HFFc6 (cell line): ENCODE results near the gene RAB40C. TPM values are rescaled to one million over a fixed set of nuclear protein-coding genes. Genes with fewer than 3 reads are reported as not detected.

Experiments used
- DNase-seq: peaks from one replicate; pipeline ENCODE4 v3.0.0-alpha.2; 2018
- H3K27ac Mint-ChIP-seq: 2 replicates; pipeline ENCODE4 v1.8.0; 2020; ENCODE audit warnings: mild to moderate bottlenecking, mixed read lengths
- H3K27me3 Mint-ChIP-seq: 2 replicates; pipeline ENCODE4 v1.8.0; 2021; ENCODE audit warnings: mild to moderate bottlenecking, moderate library complexity, mixed read lengths; ENCODE audit not compliant: insufficient read depth
- H3K36me3 Mint-ChIP-seq: 2 replicates; pipeline ENCODE4 v1.8.0; 2021; ENCODE audit warnings: low read depth, mixed read lengths
- H3K4me1 Mint-ChIP-seq: 2 replicates; pipeline ENCODE4 v1.8.0; 2020; ENCODE audit warnings: low read depth, mixed read lengths
- H3K4me3 Mint-ChIP-seq: 2 replicates; pipeline ENCODE4 v1.8.0; 2020; ENCODE audit warnings: mild to moderate bottlenecking, moderate library complexity, mixed read lengths
- H3K9me3 Mint-ChIP-seq: 2 replicates; pipeline ENCODE4 v1.8.0; 2020; ENCODE audit warnings: mild to moderate bottlenecking, mixed read lengths
- total RNA-seq, 6 experiments: library from RNA; stranded (reverse); fragmentation: NEBNext Ultra II Directional; extraction: Animal tissue kit (Norgen Biotek cat#: 25700); gene quantifications; 2 replicates in 1 of 6; 3 replicates in 5 of 6; pipeline ENCODE4 v1.2.3, GENCODE V29; 2021
- TF ChIP-seq, protein P1 (sequence below): fragments of 200-600 bp; sonication (generic); IDR thresholded peaks from 2 replicates; pipeline ENCODE4 v1.5.0; 2021; ENCODE audit warnings: antibody characterized with exemption, mild to moderate bottlenecking

RAB40C gene
- total RNA-seq, 6 experiments from 2014 or later = 11.3 to 14.8 (median 12.2) TPM

DNA sequence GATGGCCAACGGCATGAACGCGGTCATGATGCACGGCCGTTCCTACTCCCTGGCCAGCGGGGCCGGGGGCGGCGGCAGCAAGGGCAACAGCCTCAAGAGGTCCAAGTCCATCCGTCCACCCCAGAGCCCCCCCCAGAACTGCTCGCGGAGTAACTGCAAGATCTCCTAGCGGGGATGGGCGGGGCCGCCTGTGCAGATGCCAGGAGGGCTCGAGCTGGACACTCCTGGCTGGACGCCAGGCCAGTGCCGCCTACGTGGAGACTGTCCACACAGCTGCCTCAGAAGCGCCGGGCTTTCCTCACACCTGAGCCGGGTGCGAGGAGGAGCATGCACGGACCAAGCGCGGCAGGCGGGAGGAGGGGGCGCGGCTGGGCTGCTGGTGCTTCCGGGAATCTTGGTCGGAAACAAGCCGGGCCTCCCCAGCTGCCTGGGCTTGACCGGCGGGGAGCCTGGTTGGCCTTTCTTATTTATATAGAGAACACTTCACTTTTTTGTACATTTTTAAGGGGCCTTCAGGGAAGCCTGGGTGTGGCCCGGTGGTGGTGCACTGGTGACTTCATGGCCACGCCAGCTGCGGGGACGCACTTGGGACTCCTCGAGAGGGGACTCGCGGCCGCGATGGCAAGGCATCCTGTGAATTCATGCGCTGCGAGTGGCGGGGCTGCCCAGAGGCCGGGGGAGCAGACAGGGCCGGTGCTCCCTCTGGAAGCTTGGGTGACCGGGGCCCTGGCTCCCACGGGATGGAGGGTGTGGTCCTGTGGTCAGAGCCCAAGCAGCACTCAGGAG lies 37.8 kb downstream of the RAB40C start:
- DNase-seq = no peak
- Mint-ChIP-seq H3K4me3 (no peak overlapping the region), H3K27ac (peak overlapping the region; percentile 99)

DNA sequence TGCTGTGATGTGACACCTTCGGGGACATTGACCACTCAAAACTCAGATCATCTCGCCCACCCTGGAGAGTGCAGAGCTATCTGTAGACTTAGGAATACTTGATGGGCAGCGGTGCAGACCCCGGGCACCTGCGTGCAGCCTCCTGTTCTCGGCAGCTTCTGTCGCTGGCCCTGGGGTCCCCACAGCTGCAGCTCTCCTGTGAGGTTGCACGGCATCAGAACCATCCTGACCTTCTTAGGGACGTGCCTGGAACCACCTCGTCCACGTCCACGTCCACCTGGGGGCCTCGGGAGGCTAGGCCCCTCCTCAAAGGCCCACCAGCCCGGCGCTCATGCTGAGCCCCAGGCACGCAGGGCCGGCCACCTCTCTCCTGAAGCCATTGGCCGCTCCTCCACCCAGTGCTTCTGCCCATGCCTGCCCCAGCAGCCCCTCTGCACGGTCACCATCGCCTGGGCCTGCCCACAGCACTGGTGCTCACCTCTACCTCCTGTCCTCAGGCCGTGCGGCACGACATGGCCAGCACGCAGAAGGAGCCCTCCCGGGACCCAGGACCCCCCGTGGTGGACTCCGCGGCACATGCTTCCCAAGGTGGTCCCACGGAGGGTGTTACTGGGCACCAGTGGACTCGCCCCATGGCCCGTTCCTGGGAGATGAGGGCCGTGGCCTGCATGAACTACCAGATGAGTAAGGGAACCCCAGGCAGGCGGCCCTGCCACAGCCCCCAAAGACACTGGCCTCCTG lies 38.6 kb downstream of the RAB40C start:
- Mint-ChIP-seq H3K4me1 (peaks cover 23% of the 10 kb centered on the region), H3K27ac (no peak overlapping the region), H3K36me3 (peaks cover 6% of the 10 kb centered on the region; the same call in 1 of the 2 replicates), H3K4me3 (no peak overlapping the region), H3K9me3 (no peaks in the 10 kb centered on the region), H3K27me3 (no peaks in the 10 kb centered on the region; the same call in none of the 2 replicates)
- TF ChIP-seq, protein P1, sequence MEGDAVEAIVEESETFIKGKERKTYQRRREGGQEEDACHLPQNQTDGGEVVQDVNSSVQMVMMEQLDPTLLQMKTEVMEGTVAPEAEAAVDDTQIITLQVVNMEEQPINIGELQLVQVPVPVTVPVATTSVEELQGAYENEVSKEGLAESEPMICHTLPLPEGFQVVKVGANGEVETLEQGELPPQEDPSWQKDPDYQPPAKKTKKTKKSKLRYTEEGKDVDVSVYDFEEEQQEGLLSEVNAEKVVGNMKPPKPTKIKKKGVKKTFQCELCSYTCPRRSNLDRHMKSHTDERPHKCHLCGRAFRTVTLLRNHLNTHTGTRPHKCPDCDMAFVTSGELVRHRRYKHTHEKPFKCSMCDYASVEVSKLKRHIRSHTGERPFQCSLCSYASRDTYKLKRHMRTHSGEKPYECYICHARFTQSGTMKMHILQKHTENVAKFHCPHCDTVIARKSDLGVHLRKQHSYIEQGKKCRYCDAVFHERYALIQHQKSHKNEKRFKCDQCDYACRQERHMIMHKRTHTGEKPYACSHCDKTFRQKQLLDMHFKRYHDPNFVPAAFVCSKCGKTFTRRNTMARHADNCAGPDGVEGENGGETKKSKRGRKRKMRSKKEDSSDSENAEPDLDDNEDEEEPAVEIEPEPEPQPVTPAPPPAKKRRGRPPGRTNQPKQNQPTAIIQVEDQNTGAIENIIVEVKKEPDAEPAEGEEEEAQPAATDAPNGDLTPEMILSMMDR = no peak
- no peak for DNase-seq

More for the DNA sequence above, 37.8 kb downstream of the RAB40C start:
- TF ChIP-seq, protein P1 = no peak
- H3K27me3 Mint-ChIP-seq = peaks cover 1% of the 10 kb centered on the region
- peaks cover 29% of the 10 kb centered on the region for H3K4me1 Mint-ChIP-seq
- H3K36me3 Mint-ChIP-seq = peaks cover 6% of the 10 kb centered on the region; the same call in 1 of the 2 replicates
- no peaks in the 10 kb centered on the region for H3K9me3 Mint-ChIP-seq

DNA sequence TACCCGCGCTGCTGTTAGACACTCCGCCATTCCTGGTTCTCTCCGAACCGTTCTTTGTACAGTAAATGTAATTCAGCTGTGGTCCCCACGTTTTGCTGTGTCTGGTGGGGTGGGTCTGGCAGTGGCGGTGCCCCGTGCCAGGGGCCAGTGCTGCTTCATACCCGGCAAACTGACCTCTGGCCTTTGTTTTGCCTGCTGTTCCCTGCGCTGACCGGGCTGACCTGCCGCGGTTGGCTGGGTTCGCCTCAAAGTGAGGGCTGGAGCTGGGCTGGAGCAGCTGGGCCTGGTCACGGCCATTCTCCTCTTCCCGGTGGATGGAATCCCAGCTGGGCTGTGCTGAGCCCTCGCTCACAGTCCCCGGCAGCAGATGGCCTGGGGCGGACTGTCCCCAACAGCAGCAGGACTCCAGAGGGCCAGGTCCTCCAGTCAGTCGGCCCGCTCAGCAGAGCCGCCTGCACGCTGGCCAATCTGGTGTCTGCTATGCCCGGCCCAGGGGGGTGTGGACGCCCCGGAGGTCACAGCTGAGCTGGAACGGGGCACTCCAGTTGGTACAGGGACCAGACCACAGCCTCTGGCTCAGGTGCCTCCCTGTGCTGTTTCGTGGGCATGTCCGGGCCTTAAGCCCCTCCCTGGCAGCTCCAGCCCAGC lies 39.4 kb downstream of the RAB40C start:
- Mint-ChIP-seq H3K4me3 (no peak overlapping the region; the same call in 1 of the 2 replicates), H3K4me1 (peaks cover 16% of the 10 kb centered on the region), H3K36me3 (peaks cover 6% of the 10 kb centered on the region; the same call in 1 of the 2 replicates), H3K9me3 (no peaks in the 10 kb centered on the region), H3K27ac (no peak overlapping the region), H3K27me3 (no peaks in the 10 kb centered on the region; the same call in 1 of the 2 replicates)
- TF ChIP-seq, protein P1 = no peak
- DNase-seq = no peak

DNA sequence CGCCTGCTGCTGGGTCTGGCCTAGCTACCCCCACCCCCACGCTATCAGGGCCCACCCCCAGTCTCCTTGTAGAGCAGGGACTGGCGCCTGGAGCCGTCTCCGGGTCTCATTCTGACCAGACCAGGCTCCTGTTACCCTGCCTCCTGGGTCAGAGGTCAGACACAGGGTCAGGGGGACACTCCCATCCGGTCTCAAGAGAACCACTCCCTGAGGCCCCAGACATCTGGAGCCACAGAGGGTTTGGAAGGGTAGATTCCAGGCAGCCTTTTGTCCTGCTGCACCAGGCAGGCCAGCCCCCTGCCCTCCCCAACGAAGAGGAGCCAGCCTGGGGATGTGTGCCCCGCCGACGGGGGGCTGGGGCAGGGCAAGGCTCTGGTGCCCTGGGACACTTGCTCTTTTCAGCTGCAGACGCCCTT lies 40.0 kb downstream of the RAB40C start:
- TF ChIP-seq, protein P1 = no peak
- no peak for DNase-seq
- H3K27me3 Mint-ChIP-seq = no peaks in the 10 kb centered on the region; the same call in 1 of the 2 replicates
- H3K36me3 Mint-ChIP-seq = peaks cover 6% of the 10 kb centered on the region; the same call in 1 of the 2 replicates
- H3K4me1 Mint-ChIP-seq = peaks cover 12% of the 10 kb centered on the region
- H3K27ac Mint-ChIP-seq = no peak overlapping the region
- no peak overlapping the region for H3K4me3 Mint-ChIP-seq
- H3K9me3 Mint-ChIP-seq = no peaks in the 10 kb centered on the region

DNA sequence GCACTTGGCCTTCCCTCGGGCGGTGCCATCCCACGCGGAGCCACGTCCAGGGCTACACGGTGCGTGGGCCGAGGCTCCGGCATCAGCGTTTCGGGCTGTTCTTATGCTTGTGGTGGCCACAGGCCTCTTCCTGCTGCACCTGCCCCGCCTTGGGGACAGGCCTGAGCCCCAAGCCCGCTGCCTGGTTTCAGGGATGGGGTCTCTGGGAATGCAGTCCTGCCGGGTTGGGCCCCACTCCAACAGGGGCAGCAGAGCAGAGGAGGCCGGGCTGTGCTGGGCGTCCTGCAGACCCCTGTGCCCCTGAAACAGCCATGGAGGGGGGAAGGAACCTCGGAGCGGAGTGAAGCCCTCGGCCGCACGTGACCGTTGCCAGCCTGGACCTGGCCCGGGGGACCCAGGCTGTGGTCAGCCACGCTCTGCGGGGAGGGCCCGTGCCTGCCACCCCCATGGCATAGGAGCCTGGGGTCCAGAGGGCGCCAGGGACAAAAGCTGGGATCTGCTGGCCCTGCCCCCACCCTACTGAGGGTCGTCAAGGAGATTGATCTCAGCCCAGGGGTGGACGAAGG lies 40.5 kb downstream of the RAB40C start:
- Mint-ChIP-seq H3K36me3 (peaks cover 6% of the 10 kb centered on the region; the same call in 1 of the 2 replicates), H3K27me3 (no peaks in the 10 kb centered on the region; the same call in 1 of the 2 replicates), H3K27ac (no peak overlapping the region), H3K9me3 (no peaks in the 10 kb centered on the region), H3K4me1 (peaks cover 12% of the 10 kb centered on the region), H3K4me3 (no peak overlapping the region)
- no peak for DNase-seq
- TF ChIP-seq, protein P1 = no peak
